ENCODE measurements around the gene NR2C2. TPM values are rescaled to one million over a fixed set of nuclear protein-coding genes. Genes with fewer than 3 reads are reported as not detected.

NR2C2 gene
- total and polyA plus RNA-seq, 9 of the 15 experiments (the other 6 are each of a cell fraction or from before 2014, with no cell fraction given) = 6.1 to 33.0 (median 14.6) TPM

DNA sequence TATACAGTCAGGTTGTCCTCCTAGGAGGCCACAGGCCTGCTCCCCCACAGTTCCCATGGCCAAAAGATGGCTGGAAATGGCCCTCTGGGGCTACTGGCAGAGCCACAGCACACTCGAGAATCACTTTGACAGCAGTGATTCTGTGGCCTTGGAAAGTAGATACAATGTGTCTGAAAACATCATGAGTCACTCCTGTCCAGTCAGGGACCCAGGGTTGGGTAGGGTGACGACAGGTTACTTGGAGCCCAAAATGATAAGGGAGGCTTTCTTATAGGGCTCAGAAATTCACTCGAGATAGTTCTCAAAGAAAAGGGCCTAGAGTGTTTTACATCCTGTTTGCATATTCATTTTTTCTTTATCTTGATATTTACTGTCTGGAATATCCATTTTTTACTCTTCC is 93.5 kb downstream of the NR2C2 start (continued):
- 0 out of 2 replicates have a peak, but pooled peaks have one; percentile 12 for TF ChIP-seq POLR2AphosphoS5 (IDR thresholded peaks at IDR 0.05; ENCODE audit: control insufficient read depth, insufficient read depth, low read depth, low read length)
- 0 out of 2 replicates have a peak, but pooled peaks have one; percentile 8 for TF ChIP-seq RFX1 (IDR thresholded peaks at IDR 0.05)
- TF ChIP-seq JUND (IDR thresholded peaks at IDR 0.05; ENCODE audit: borderline replicate concordance, low read depth, low read length) = peak; percentile 90
- TF ChIP-seq JUND (tag; IDR thresholded peaks at IDR 0.05; ENCODE audit: borderline replicate concordance, low read depth, low read length) = peak; percentile 78; the same call in 1 of the 3 replicates
- TF ChIP-seq SMARCA5 (IDR thresholded peaks at IDR 0.05) = no peak
- TF ChIP-seq ARNT (IDR thresholded peaks at IDR 0.05) = no peak
- TF ChIP-seq ZNF134 (CRISPR knock-in tag; conservative IDR thresholded peaks at IDR 0.05) = no peak

GRCh38 chr3:15041950-15042349 is 94.6 kb downstream of the NR2C2 start:
- H2AFZ ChIP-seq (ENCODE audit: low read depth, low read length) = no peak overlapping the region
- BruUV-seq (replicated peaks) = no TSS peak
- intact Hi-C loops (cut with micrococcal nuclease) (no loop called here), in situ Hi-C loops (cut with MboI) (no loop called here)
- peaks cover 7% of the 10 kb centered on the region for H3K79me2 ChIP-seq (ENCODE audit: control insufficient read depth, insufficient read depth, low read length)
- H4K20me1 ChIP-seq (replicated peaks; ENCODE audit: control insufficient read depth, insufficient read depth, low read length) = peaks cover 24% of the 10 kb centered on the region
- POLR2A ChIA-PET = interaction anchor here (0.7 to 1.0 kb wide), 2 partner anchors 11 to 23 kb away, joined by 3 read pairs; partner anchors contain the start of gene MRPS25
- ATAC-seq (no peak), FAIRE-seq (no peak), DNase-seq (ENCODE audit: extremely low read depth in 1 of 4, low spot score in 3 of 4) (no peak)
- no peaks in the 10 kb centered on the region for H3K9me1 ChIP-seq (ENCODE audit: control insufficient read depth, insufficient read depth, low read length)
- peaks cover 3 to 17% of the 10 kb centered on the region in 2 experiments; a peak in 4 of 5 replicates for H3K4me1 ChIP-seq (replicated peaks in 1 of 2; ENCODE audit: control insufficient read depth in 2 of 2, insufficient read depth in 2 of 2, low read length in 2 of 2)
- no peaks in the 10 kb centered on the region for H3K27me3 ChIP-seq (ENCODE audit: control insufficient read depth in 2 of 2, insufficient read depth in 2 of 2, low read length in 2 of 2)
- no peaks in the 10 kb centered on the region for H3K9me3 ChIP-seq (replicated peaks; ENCODE audit: control insufficient read depth, insufficient read depth, low read depth, low read length)
- H3K4me2 ChIP-seq (ENCODE audit: insufficient read depth, low read length) = no peak overlapping the region
- H3K4me3 ChIP-seq = no peak overlapping the region
- H3K36me3 ChIP-seq (ENCODE audit: control insufficient read depth, insufficient read depth, low read length) = peaks cover 96% of the 10 kb centered on the region
- TF ChIP-seq ZNF134 (CRISPR knock-in tag; conservative IDR thresholded peaks at IDR 0.05) (no peak), ZNF146 (CRISPR knock-in tag; IDR thresholded peaks at IDR 0.05; ENCODE audit: unreplicated experiment) (no peak), POLR2A (conservative IDR thresholded peaks at IDR 0.05) (0 out of 2 replicates have a peak, but pooled peaks have one; percentile 10), E2F5 (CRISPR knock-in tag; IDR thresholded peaks at IDR 0.05) (0 out of 2 replicates have a peak, but pooled peaks have one; percentile 29), ZNF778 (CRISPR knock-in tag; IDR thresholded peaks at IDR 0.05) (no peak), SIX5 (IDR thresholded peaks at IDR 0.05; ENCODE audit: borderline replicate concordance in 1 of 2, insufficient read depth in 1 of 2, low read depth in 1 of 2, low read length in 2 of 2) (no peak), E2F1 (CRISPR knock-in tag; IDR thresholded peaks at IDR 0.05) (no peak), CHCHD3 (CRISPR knock-in tag; IDR thresholded peaks at IDR 0.05) (no peak)
- 88% methylated on average over 3 of the region's 3 CpGs for WGBS (ENCODE audit: insufficient coverage, low coverage, missing lambda C conversion rate)
- peak overlapping the region; percentile 22; the same call in 1 of the 3 replicates for H3K27ac ChIP-seq (ENCODE audit: extremely low read depth, low read depth, low read length)
- H3K9ac ChIP-seq (ENCODE audit: insufficient read depth in 1 of 2, low read depth in 2 of 2, low read length in 2 of 2) = no peak overlapping the region; a peak in 1 of 4 replicates
- CTCF ChIA-PET (ENCODE audit: low intra/inter-chr PET ratio) = no interaction called here
